CD1c-positive myeloid dendritic cell (primary cell): ENCODE data around the gene KCNN1.
A peak's percentile ranks its signal among the peaks of the same experiment; 100 is the strongest.
"Not testable (repeated sequence)": the region's sequence is repeated elsewhere in the genome, so short reads cannot be mapped to it uniquely, and the experiment has no call there.

ENCODE experiments used
- DNase-seq: peaks from one replicate; pipeline ENCODE4 v3.0.0-alpha.2; 2016; ENCODE audit errors: extremely low spot score

KCNN1 gene

GRCh38 chr19:18027151-18027550, 60.2 kb downstream of the KCNN1 start:
- DNase-seq = no peak

GRCh38 chr19:18029617-18030338, 62.9 kb downstream of the KCNN1 start:
- no peak for DNase-seq

- DNase-seq = peak; percentile 51
Observed at GRCh38 chr19:18031401-18031800, 64.5 kb downstream of the KCNN1 start.

GRCh38 chr19:18032102-18032501, 65.2 kb downstream of the KCNN1 start:
- not testable (repeated sequence) for DNase-seq

GRCh38 chr19:18041054-18041453, 74.1 kb downstream of the KCNN1 start:
- no peak for DNase-seq

- DNase-seq = no peak
Observed at GRCh38 chr19:18043676-18044075, 76.8 kb downstream of the KCNN1 start.

GRCh38 chr19:18044825-18045304, 78.0 kb downstream of the KCNN1 start:
- DNase-seq = peak; percentile 93

GRCh38 chr19:18045307-18046050, 78.6 kb downstream of the KCNN1 start:
- no peak for DNase-seq

- DNase-seq = no peak
Observed at GRCh38 chr19:18046059-18046718, 79.3 kb downstream of the KCNN1 start.

GRCh38 chr19:18049385-18049784, 82.5 kb downstream of the KCNN1 start:
- no peak for DNase-seq
